Measurements from ENCODE around the gene PHTF1.

The PHTF1 gene

GRCh38 chr1:113657556-113658063 is 101.7 kb downstream of the PHTF1 start:
- TF ChIP-seq, protein P1, sequence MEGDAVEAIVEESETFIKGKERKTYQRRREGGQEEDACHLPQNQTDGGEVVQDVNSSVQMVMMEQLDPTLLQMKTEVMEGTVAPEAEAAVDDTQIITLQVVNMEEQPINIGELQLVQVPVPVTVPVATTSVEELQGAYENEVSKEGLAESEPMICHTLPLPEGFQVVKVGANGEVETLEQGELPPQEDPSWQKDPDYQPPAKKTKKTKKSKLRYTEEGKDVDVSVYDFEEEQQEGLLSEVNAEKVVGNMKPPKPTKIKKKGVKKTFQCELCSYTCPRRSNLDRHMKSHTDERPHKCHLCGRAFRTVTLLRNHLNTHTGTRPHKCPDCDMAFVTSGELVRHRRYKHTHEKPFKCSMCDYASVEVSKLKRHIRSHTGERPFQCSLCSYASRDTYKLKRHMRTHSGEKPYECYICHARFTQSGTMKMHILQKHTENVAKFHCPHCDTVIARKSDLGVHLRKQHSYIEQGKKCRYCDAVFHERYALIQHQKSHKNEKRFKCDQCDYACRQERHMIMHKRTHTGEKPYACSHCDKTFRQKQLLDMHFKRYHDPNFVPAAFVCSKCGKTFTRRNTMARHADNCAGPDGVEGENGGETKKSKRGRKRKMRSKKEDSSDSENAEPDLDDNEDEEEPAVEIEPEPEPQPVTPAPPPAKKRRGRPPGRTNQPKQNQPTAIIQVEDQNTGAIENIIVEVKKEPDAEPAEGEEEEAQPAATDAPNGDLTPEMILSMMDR (IDR thresholded peaks at IDR 0.05; ENCODE audit: borderline replicate concordance, insufficient read depth, low read depth, low read length): no peak

DNA sequence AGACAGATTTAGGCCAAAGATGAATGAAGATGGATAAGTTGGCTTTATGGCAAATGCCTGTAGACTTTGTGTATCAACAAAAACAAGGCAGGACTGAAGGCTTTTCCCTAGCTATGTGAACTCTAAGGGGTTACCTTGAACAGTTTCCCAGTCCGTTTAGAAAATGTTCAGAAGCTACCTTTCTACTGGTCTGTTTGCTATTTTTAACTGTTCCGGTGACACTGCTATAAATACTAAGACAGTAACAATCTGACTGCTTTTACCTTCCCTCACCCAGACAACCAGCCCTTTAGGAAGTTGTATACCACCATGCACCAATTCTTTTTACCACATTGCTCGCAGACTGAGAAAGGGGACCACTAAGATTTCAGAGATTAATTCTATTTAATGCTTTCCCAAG is 102.2 kb downstream of the PHTF1 start:
- H3K4me3 ChIP-seq (ENCODE audit: low read depth, low read length): no peak overlapping the region
- TF ChIP-seq, protein P1 (IDR thresholded peaks at IDR 0.05; ENCODE audit: borderline replicate concordance, insufficient read depth, low read depth, low read length): no peak

More at GRCh38 chr1:113657556-113658063, 101.7 kb downstream of the PHTF1 start:
- no peak overlapping the region for H3K4me3 ChIP-seq (ENCODE audit: low read depth, low read length)

GRCh38 chr1:113654883-113655282 is 104.4 kb downstream of the PHTF1 start:
- TF ChIP-seq, protein P1 (IDR thresholded peaks at IDR 0.05; ENCODE audit: borderline replicate concordance, insufficient read depth, low read depth, low read length): no peak
- no peak overlapping the region for H3K4me3 ChIP-seq (ENCODE audit: low read depth, low read length)

GRCh38 chr1:113653741-113654140 is 105.5 kb downstream of the PHTF1 start:
- no peak overlapping the region for H3K4me3 ChIP-seq (ENCODE audit: low read depth, low read length)
- TF ChIP-seq, protein P1 (IDR thresholded peaks at IDR 0.05; ENCODE audit: borderline replicate concordance, insufficient read depth, low read depth, low read length): no peak

GRCh38 chr1:113652771-113653170 is 106.5 kb downstream of the PHTF1 start:
- no peak overlapping the region for H3K4me3 ChIP-seq (ENCODE audit: low read depth, low read length)
- TF ChIP-seq, protein P1 (IDR thresholded peaks at IDR 0.05; ENCODE audit: borderline replicate concordance, insufficient read depth, low read depth, low read length): no peak

DNA sequence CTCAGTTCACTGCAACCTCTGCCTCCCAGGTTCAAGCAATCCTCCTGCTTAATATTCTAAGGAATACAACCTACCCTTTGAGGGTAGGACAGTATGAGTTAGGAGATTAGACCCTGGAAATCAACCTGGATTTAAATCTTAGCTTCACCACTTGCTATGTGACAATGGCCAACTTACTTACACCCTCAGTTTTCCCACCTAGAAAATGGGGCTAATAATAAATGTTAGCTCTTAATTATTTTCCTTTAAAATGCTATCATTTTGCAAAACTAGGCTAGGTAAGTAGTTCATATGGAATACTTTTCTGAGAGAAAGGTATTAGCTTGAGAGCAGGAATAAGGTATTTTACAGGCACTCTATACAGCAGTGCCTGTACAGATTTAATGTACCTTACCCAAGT is 110.8 kb downstream of the PHTF1 start:
- TF ChIP-seq, protein P1 (IDR thresholded peaks at IDR 0.05; ENCODE audit: borderline replicate concordance, insufficient read depth, low read depth, low read length): no peak
- H3K4me3 ChIP-seq (ENCODE audit: low read depth, low read length): no peak overlapping the region

DNA sequence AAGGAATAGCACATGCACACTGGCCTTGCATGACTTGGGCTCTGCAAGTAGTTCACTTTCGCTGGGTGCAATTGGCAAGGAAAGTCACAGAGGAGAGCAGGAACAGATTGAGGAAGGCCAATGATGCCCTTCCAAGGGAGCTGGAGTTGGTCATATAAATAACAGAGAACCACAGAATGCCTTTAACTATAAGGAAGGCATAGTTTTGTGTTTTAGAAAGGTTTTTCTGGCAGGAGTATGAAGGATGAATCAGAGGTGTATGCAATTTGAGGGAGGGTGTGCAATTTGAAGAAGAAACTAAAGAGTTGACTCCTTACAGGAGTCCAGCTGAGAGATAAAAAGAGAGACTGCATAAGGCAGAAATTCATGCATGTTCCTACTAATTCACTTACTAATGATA is 112.1 kb downstream of the PHTF1 start:
- TF ChIP-seq, protein P1 (IDR thresholded peaks at IDR 0.05; ENCODE audit: borderline replicate concordance, insufficient read depth, low read depth, low read length): no peak
- H3K4me3 ChIP-seq (ENCODE audit: low read depth, low read length): no peak overlapping the region
